HG03432 (cell line): ENCODE data around the gene MTHFD1L.
"Not testable (repeated sequence)": the region's sequence is repeated elsewhere in the genome, so short reads cannot be mapped to it uniquely, and the experiment has no call there.

Source experiments
- ATAC-seq: cut with Tn5 transposase; IDR thresholded peaks from one replicate; pipeline ENCODE4 v1.9.1; 2021; ENCODE audit warnings: mild to moderate bottlenecking, moderate library complexity; ENCODE audit not compliant: unreplicated experiment

Gene MTHFD1L

DNA sequence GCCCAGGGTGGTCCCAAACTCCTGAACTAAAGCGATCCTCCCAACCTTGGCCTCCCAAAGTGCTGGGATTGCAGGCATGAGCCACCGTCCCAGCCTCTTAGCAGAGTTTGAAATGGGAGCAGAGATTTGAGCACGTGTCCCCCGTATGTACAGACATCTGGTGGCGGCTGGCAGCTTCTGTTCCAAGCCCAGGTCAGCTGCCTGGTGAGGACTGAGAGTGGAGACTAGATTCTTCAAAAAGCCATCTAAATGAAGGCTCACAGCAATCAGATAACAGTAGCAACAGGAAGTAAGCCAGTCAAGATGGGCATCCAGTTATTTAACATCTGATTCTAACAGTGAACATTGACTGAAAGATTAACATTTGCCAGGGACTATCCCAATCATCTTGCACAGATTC lies 246.2 kb downstream of the MTHFD1L start:
- no peak for ATAC-seq

DNA sequence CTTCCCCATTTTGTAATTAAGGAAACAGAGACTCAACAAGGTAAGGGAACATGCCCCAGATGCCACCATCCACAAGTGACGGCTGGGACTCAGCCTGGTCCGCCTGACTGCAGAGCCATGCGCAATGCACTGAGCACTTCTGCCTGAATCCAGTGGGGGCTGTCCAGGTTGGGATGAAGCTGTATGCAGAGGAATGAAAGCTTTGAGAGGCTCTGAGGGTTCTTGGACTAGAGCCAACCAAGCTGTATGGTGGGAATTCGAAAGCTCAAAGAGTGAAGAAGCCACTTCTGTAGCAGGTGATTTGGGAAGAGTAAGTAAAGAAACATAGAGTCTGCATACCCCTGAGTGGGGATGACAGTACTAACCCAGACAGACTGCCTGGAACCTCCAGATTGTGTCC lies 246.6 kb downstream of the MTHFD1L start:
- no peak for ATAC-seq

DNA sequence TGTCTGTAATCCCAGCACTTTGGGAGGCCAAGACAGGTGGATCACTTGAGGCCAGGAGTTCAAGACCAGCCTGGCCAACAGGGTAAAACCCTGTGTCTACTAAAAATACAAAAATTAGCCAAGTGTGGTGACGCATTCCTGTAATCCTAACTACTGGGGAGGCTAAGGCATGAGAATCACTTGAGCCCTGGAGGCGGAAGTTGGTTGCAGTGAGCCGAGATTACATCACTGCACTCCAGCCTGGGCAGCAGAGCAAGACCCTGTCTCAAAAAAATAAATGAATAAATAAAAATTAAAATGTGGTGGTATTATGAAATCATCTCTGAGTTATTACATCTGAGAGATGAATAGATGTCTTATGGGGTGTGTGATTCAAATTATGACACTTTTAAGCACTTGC lies 247.4 kb downstream of the MTHFD1L start:
- not testable (repeated sequence) for ATAC-seq

DNA sequence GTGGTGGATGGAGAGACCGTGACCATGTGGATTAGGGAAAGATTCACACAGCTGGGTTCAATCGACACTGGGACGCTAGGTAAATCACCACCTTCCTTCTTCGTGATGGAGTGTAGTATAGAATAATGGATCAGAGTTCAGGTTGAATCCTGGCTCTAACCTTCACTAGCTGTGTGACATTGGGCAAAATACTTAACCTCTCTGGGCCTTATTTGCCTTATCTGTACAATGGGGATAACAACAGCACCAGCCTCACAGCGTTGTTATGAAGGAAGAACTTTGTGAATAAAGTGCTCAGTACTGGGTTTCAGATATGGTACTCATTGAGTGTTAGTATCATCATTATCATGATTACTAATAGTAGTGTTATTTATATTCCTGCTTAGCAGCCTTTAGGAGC lies 248.1 kb downstream of the MTHFD1L start:
- ATAC-seq = no peak

DNA sequence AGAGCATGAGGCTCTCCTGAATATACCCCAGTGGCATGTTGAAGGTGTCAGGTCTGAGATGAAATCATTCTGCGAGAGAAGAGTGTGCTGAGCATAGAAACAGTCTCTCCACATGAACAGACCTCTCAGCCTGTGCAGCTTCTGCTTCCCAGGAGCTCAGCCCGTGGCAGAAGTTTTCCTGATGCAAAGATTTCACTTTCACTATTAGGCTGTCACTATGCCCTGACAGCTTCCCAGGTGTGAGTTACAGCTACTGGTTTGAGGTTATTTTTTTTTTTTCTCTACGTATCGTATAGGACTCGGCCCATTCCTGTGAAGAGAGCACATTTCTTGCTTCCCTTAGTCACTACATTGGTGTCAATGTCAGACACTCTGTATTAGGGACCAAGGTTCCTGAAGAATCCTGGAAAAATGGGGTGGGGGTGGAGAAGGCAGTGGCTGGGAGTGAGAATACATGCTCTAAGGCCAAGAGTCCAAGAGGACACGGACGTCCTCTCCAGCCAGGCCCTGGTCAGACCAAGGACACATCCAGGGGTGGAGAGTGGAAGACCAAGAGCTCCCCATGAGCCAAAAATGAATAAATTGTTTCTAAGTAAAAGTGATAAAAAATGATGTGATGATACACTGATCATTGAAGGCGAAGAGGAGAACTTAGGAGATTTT lies 253.1 kb downstream of the MTHFD1L start:
- no peak for ATAC-seq

DNA sequence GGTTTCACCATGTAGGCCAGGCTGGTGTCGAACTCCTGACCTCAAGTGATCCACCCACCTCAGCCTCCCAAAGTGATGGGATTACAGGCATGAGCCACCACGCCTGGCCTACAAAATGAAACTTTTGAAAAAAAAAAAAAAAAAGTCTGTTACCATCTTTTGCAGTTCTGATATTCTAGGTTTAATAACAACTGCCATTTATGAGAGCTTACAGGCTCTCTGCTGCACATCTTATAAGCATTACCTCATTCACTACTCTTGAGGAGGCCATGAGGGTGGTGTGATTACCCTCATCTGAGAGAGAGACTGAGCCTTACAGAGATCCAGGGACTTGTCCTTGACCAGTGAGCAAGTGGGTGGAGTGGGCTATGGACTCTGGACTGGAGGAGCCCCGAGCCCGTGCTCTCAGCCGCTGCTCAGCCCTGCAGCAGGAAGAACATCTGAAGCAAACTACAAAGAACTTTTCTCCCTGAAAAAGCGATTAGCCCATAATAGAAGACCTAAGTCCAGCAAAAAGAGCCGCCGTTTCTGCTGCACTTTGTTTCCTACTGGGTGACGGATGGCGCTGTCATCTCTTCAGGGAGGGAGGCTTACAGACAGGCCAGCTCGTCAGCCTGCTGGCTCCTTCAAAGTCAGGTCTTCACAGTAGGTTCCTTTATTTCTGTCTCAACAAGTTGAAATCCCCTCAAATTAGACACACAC lies 254.5 kb downstream of the MTHFD1L start:
- ATAC-seq = no peak

DNA sequence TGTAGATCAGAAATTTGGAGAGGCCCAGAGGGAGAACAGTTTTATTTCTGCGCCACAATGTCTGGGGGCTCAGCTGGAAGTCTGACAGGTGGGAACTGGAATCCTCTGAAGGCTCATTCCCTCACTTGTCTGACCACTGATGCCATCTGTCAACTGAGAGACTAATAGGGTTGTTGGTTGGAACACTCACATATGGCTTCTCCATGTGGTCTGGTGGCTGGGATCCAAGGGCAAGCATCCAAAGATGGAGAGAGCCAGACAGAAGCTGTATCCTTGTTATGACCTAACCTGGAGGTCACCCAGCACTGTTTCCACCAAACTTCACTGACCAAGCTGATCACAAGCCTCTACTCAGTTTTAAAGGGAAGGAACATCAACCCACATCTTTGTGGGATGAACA lies 256.4 kb downstream of the MTHFD1L start:
- ATAC-seq = no peak

DNA sequence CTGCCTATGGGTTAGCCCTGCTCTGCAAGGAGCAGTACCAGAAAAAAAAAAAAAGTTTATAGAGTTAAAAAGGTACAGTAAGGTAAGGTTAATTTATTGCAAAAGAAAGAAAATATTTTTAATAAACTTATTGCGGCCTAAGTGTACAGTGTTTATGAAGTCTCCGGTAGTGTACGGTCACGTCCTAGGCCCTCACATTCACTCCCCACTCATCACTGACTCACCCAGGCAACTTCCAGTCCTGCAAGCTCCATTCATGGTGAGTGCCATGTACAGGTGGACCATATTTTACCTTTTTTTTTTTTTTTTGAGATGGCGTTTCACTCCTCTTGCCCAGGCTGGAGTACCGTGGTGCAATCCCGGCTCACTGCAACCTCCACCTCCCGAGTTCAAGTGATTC lies 258.1 kb downstream of the MTHFD1L start:
- not testable (repeated sequence) for ATAC-seq

DNA sequence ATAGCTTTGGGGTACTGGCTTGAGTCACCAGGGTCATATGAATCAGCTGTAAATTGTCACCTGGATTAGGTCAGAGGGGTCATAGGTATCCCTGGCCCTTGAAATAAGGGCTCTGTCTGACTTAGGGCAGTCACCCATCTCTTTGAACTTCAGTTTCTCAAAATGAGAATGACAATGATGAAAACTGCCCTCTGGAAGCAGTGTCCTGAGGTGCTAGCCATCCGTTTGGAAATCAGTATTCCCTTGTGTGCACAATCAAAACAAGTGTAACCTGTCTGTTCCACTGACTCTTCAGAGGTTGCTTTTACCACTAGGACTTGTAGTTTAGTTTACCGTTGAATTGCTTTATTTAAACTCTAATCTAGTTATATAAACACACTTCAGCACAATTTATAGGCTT lies 259.7 kb downstream of the MTHFD1L start:
- not testable (repeated sequence) for ATAC-seq

DNA sequence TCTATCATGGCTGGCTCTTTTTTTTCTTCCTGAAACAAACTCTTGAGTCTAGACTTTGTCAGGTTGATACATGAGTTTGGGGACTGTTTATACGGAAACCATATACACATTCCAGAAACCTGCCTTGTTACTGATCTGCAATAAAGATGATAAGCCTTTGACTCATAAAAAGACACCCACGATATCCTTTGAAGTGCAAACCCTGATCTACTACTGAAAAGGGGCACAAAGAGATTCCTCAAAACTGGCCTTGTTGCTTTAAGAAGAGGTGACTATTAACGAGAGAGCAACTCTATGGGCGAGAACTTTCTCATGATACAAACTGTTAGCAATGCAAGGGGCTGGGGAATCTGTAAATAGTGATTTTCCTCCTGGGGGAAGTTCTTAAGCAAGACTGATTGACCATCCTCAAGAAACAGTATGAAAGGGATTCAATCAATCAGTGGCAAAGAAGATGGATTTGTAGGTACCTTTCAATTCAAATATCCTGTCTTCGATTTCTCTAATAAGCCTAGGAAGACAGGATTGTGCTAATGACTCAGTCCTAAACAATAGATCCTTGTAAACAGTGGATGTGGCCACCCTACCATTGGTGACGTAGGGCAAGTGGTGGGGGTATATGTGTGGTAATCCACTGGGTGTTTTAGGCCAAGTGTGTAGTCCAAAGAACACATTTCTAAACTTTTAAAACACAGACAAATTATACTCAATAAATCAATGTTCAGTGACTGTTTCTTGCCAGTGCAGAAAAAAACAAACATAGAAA lies 260.3 kb downstream of the MTHFD1L start:
- ATAC-seq = not testable (repeated sequence)

DNA sequence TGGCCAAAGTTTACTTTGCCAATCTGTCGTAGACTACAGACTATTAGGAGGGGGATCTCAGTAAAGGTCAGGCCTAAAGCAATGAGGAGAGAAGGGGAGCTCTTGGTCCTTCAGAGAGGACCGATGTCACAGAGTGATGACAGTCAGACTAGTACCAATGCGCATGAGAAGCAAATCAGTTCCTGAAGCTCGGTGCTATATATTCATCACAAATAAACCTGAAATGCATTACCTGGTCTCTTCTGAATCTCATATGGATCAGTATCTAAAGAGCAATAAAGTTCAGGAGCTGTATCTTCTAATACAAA lies 260.9 kb downstream of the MTHFD1L start:
- ATAC-seq = not testable (repeated sequence)

DNA sequence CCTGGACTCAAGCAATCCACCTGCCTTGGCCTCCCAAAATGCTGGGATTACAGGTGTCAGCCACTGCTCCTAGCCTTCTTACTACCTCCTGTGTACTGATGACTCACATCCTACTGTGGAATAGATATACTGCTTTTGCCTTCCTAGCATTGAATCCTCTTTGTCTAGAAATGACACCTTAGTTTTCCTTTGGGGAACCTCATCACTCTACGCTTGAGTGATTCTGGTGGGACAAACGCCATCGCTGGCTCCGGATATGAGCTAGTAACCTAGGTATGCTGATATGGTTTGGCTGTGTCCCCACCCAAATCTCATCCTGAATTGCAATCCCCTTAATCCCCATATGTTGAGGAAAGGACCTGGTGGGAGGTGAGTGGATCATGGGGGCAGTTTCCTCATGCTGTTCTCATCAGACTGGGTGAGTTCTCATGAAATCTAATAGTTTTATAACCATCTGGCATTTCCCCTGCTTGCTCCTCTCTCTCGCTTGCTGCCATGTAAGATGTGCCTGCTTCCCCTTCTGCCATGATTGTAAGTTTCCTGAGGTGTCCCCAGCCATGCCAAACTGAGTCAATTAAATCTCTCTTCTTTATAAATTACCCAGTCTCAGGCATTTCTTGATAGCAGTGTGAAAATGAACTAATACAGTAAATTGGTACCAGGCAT lies 261.8 kb downstream of the MTHFD1L start:
- ATAC-seq = not testable (repeated sequence)

DNA sequence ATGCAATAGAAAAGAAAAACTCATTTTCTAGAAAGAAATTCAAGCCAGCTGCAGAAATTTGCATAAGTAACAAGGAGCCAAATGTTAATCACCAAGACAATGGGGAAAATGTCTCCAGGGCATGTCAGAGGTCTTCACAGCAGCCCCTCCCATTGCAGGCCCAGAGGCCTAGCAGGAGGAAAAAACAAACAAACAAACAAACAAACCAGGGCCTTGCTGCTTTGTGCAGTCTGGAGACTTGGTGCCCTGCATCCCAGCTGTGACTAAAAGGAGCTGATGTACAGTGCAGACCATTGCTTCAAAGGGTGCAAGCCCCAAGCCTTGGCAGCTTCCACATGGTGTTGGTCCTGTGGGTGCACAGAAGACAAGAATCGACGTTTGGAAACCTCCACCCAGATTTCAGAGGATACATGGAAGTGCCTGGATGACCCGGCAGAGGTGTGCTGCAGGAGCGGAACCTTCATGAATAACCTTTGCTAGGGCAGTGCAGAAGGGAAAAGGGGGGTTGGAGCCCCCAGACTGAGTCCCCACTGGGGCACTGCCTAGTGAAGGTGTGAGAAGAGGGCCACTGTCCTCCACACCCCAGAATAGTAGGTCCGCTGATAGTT lies 263.4 kb downstream of the MTHFD1L start:
- ATAC-seq = no peak

DNA sequence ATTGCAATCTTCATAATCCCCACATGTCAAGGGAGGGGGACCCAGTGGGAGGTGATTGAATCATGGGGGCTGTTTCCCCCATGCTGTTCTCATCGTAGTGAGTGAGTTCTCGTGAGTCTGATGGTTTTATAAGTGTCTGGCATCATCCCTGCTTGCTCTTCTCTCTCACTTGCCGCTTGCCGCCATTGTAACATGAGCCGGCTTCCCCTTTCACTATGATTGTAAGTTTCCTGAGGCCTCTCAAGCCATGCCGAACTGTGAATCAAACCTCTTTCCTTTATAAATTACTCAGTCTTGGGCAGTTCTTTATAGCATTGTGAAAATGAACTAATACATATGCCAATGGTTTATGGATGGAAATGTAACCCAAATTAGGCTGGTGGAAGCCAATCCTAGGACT lies 264.8 kb downstream of the MTHFD1L start:
- peak; percentile 48 for ATAC-seq

DNA sequence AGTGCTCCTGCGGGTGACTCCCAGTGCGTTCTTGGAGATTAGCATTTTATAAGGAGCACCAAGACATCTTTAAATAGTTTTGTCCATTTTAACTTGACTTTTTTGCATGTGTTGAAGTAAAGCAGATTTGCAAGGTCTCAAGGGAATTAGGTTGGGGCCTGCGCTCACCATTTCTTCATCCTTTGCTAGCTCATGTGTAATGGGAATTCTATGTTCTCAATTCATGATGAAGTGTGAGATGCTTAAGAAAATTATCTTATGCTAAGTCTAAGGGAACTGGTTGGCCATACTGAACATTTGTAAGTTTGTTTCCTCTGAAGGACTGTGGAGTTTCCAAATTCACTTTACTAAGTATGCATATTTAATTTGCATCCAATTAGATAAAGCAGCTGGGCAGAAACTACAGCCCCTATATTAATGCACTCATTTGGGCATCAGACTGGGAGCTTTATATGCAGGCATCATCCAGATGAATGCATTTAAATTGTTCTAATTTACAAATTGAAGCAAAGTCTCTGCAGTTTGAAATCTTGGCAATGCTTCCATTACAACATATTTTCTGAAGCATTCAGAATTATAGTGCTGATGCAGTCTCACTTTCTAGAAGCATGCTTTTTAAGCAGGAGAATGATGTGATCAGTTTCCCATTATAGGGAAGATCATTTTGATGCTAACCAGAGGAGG lies 266.0 kb downstream of the MTHFD1L start:
- ATAC-seq = no peak

DNA sequence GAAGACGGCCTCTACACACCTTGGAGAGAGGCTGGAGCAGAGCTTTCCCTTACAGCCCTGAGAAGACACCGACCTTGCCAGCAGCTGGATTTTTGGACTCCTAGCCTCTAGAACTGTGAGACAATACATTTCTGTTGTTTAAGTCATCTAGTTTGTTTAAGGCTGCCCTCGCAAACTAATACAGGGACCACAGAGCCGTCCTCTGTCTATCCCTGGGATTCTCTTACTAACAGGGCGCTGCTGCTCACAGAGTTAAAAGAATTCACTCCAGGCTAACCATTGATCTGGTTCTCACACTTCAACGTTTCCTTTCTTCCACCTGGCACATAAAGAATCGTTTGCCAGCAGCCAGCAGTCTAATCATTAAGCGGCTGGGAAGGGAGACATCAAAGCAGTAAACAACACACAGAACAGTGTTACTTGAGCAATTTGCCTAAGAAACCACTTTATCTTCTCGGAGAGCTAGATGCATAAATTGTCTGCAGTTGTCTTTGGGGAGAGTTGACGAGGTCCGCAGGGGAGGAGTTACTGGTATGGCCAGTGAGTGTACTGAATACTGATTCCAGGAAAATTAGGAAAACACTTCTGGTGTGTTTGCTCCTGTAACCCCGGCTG lies 270.7 kb downstream of the MTHFD1L start:
- no peak for ATAC-seq

DNA sequence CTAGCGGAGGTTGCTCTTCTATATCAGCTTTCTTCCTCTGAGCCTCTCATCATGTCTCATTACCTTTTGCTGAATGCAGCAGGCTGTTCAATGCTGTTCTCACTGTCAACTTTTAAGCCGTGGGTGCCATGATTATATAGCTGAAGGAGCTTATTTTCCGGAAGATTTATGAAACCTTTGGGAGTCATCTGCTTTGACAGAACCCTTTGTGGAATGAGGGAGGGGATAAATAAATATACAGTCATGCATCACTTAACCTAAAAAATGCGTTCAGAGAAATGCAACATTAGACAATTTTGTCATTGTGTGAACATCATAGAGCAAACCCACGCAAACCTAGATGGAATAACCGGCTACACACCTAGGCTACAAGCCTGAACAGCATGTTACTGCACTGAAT lies 272.0 kb downstream of the MTHFD1L start:
- ATAC-seq = no peak

DNA sequence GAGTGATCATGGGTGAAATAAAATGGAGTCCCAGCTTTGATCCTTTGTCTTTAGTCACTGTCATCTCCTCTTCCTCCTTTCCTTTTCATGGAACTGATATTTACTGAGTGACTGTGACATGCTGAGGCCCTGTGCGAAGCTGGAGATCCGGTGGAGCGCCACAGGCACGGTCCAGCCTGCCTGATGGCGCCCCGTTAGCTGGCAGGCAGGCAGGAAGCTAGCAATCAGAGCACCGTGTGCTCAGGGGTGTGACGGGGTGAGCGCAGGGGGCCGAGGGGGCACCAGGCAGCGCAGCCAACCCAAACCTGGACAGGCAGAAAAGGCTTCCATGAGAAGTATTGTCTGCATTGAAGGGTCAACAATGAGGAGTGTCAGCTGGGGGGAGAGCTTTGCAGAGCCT lies 274.0 kb downstream of the MTHFD1L start:
- ATAC-seq = no peak

DNA sequence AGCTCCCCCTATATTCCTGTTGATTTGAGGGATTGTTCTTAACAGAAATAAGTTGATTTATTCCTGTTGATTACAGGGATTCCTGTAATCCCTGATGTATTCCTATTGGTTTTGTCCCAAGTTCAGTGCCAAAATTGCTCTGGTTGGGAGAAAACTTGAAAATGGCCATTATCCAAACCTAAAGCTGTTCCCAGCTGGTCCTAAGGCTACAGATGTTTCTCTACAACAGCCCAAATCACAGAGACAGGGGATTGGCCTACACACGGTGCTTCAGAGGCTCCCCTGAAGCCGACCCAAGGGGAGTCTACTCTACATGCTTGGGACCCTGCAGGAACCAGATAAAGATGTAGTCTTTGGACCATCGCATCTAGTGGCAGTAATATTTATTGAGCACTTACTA lies 275.3 kb downstream of the MTHFD1L start:
- ATAC-seq = no peak

DNA sequence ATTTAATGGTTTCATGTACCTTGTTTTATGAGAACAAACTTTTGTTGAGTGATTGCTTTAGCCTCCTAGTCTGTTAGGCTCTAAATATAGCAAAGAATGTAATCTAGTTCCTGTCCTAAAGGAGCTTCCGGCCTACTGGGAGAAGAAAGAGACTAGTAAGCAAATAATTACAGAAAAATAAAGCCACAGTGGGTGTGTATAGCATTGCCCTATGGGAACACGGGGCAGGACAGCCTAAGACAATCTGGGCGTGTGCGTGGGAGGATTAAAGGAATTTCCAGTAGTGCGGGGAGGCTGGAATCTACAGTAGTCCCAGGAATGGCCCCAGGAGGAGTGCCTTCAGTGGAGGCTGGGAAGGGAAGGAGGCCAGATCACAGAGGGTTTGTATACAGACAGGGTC lies 276.2 kb downstream of the MTHFD1L start:
- no peak for ATAC-seq
